Embryonic facial prominence (tissue), 1 donor: ENCODE data around the gene NRN1L.
"Not testable (repeated sequence)": the region's sequence is repeated elsewhere in the genome, so short reads cannot be mapped to it uniquely, and the experiment has no call there.

ENCODE experiments used
- DNase-seq: peaks from one replicate; pipeline ENCODE4 v3.0.0-alpha.2; 2016; ENCODE audit errors: extremely low spot score

Gene NRN1L

GRCh38 chr16:67860589-67861398 is 23.9 kb upstream of the NRN1L start:
- DNase-seq, result no peak

DNA sequence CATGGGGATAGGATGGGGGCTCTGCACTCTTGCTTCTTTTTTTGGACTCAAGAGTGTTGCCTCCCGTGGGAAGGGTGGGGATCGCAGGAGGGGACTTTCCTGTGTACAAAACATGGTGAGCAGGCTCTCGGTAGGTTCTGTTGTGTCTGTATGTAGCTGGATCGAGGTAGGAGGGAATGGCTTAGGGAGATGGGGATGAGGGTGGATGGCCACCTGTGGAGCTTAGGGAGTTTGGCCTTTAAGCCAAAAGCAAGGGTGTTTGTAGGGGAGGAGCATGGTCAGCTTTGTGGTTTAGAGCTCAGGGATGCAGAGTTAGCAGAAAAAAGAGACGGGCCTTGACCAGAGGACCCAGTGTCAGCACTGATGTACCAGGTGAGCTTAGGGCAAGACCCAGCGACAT is 22.8 kb upstream of the NRN1L start:
- no peak for DNase-seq

GRCh38 chr16:67862623-67863583 is 21.8 kb upstream of the NRN1L start:
- DNase-seq, result no peak

- not testable (repeated sequence) for DNase-seq
Measured at GRCh38 chr16:67864044-67864443, 20.6 kb upstream of the NRN1L start.

DNA sequence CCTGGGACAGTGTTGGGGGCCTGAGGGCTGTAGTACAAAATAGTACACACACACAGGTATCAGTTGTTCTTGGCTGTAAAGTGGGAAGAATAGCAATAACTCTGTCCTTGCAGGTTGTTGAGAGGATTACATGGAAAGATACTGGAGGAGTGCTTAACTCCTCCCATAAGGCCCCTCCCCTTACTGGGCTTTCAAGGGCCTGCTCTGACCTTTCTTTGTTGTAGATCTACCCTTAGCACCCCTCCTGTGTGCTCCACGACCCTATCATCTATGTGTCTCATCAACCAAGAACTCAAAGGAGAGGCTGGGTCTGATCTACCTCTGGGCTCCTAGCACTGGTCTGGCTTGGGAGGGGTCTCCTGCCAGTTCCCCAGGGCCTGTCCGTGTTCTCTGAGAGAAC is 20.1 kb upstream of the NRN1L start:
- DNase-seq, result no peak

DNA sequence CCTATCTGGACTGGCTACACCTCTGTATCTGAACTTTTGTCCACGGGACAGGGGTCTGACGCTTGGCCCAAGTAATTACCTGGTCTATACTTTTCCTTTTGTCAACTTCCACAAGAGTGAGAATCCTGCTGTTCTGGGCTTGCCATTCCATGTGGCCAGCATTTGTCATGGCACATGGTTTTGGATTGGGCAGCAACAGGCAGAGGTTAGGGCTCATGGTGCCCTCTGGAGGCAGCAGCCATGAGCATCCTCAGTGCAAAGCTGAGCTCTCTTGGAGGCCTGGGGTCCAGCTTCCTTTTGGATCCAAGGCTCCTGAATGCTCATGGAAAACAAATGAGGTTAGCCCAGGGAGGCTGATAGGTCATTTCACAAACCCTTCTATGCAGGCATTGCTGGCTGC is 19.4 kb upstream of the NRN1L start:
- no peak for DNase-seq

GRCh38 chr16:67868290-67868689 is 16.4 kb upstream of the NRN1L start:
- no peak for DNase-seq

DNA sequence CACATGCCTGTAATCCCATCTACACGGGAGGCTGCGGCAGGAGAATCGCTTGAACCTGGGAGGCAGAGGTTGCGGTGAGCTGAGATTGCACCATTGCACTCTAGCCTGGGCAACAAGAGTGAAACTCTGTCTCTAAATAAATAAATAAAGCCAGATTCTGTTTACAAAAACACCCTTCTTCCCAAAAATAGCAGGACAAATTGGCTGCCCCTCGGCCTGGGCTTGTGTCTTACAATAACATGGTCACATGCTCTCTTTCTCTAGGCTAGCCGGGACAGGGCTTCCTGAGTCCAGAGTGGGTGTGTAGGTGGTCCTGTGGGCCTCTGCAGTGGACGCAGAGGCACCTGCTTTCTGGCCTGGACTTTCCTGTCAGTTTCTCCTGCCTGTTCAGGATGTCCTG is 15.0 kb upstream of the NRN1L start:
- DNase-seq, result no peak

GRCh38 chr16:67871256-67871655 is 13.4 kb upstream of the NRN1L start:
- DNase-seq, result no peak

- DNase-seq, result no peak
Measured at GRCh38 chr16:67872131-67872630, 12.5 kb upstream of the NRN1L start.

- no peak for DNase-seq
Measured at GRCh38 chr16:67872631-67873434, 11.9 kb upstream of the NRN1L start, which contains the start of gene EDC4. Gene EDC4, plus strand, starts transcription at chr16:67873052. Its CDS starts 210 bp downstream, at chr16:67873262.

DNA sequence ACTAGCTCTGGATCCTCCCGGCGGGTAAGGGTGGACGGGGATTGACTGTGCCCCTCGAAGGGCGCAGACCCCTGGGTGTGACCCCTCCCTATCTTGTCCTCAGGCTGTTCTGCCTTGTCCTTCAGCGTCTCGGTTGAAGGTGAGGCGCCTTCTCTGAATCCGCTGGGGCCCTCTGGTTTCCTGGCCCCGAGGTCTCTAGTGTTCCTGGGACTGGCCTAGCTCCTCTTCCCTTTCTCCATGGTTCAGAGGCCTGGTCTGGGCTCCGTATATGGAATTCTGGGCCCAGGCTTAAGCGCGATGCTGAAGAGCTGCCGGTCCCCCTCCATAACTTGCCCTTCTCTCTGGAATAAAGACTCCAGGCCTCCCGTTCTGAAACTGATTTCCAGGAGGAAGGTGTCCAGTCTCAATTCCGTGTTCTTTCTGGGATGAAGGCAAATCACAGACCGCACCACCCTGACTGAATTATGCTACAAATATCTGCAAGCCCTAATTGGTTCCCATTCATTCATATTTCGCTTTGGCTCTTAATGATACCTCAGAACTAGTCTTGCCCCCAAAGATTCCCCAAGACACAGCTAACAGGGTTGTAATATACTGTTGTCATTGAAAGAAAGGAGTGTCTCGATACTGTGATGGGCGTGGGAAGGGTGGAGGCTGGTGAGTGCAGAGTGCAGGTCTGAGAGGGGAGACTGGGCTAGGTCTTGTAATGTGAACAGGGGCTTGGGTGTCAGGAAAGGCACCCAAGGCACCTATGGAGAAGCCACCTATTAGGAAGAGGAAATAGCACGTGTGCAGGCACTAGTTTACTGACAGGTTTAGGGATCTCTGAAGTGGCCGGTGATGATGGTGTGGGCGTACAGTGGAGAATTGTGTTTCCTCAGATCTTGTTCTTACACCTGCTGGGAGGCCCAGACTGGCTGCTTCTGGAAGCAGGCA is 11.0 kb upstream of the NRN1L start:
- DNase-seq, result no peak

DNA sequence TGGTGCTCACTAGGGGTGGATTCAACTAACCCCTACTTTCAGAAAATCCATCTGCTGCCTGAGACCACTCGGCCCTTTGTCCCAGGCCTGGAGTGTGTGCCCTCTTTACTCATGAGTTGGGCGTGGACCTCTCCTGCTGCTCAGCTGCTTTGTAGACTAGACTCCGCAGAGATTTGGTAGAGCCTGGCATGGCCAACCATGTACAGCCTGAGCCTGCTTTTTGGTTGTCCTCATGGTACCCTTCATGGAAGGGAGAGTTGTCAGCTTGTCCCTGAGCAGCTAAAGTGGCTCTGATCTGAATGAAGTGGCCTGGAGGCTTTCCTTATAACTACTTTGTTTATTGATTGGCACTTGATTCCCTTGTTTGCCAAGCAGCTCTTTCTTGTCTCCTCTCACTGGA is 10.3 kb upstream of the NRN1L start:
- DNase-seq, result no peak

- DNase-seq, result no peak
Measured at GRCh38 chr16:67877064-67877463, 7.6 kb upstream of the NRN1L start.

GRCh38 chr16:67878232-67878631 is 6.5 kb upstream of the NRN1L start:
- no peak for DNase-seq

DNA sequence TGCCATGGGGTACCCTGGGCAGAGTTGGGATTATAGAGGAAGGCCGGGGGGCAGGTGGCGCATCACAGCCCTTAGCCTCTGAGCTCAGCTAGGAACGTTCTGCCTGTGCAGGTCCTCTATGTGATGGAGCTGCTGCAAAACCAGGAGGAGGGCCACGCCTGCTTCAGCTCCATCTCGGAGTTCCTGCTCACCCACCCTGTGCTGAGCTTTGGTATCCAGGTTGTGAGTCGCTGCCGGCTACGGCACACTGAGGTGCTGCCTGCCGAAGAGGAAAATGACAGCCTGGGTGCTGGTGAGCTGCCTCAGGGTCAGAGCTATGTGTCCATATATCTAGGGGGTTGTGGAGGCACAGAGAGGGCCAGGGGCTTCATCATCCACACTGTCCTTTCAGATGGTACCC is 5.8 kb upstream of the NRN1L start:
- DNase-seq, result no peak

DNA sequence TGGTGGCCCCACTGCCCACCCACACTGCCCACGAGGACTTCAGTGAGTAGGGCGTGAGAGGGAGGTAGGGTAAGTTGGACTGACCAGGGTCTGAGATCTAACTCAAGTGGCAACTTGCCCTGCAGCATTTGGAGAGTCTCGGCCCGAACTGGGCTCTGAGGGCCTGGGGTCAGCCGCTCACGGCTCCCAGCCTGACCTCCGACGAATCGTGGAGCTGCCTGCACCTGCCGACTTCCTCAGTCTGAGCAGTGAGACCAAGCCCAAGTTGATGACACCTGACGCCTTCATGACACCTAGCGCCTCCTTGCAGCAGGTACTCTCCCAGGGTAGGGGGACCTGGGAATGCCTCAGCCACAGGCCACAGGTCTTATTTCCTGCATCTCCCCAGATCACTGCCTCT is 5.2 kb upstream of the NRN1L start:
- DNase-seq, result no peak

GRCh38 chr16:67879936-67880335 is 4.7 kb upstream of the NRN1L start:
- DNase-seq, result no peak

DNA sequence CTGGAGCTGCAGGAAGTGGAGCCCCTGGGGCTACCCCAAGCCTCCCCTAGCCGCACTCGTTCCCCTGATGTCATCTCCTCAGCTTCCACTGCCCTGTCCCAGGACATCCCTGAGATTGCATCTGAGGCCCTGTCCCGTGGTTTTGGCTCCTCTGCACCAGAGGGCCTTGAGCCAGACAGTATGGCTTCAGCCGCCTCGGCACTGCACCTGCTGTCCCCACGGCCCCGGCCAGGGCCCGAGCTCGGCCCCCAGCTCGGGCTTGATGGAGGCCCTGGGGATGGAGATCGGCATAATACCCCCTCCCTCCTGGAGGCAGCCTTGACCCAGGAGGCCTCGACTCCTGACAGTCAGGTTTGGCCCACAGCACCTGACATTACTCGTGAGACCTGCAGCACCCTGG is 4.1 kb upstream of the NRN1L start:
- no peak for DNase-seq

DNA sequence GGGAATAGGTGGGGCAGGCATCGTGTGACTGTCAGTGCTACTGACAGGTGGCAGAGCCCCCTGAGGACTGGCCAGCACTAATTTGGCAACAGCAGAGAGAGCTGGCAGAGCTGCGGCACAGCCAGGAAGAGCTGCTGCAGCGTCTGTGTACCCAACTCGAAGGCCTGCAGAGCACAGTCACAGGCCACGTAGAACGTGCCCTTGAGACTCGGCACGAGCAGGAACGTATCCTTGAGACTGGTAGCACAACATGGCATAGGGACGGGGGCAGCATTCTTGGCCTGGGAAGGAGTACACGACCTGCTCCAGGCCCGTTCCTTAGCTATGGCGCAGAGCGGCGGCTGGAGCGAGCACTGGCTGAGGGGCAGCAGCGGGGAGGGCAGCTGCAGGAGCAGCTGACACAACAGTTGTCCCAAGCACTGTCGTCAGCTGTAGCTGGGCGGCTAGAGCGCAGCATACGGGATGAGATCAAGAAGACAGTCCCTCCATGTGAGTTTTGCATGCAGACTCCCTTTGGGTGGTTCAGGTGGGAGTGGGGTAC is 3.0 kb upstream of the NRN1L start:
- no peak for DNase-seq
